T-helper 2 cell (primary cell): ENCODE data around the gene PPME1.

Source experiments
- DNase-seq, 5 experiments: peaks; one replicate each; pipeline versions ENCODE4 v3.0.0 to v3.0.0-alpha.2; 2012 to 2022

The PPME1 gene

GRCh38 chr11:74282914-74283371 is 111.9 kb downstream of the PPME1 start:
- peak in 1 of 5 experiments; percentile 53 for DNase-seq

GRCh38 chr11:74283580-74284180 is 112.6 kb downstream of the PPME1 start:
- DNase-seq: no peak

GRCh38 chr11:74284466-74284865 is 113.4 kb downstream of the PPME1 start:
- DNase-seq: no peak

GRCh38 chr11:74288161-74288560 is 117.1 kb downstream of the PPME1 start:
- DNase-seq: no peak

GRCh38 chr11:74288911-74289310 is 117.8 kb downstream of the PPME1 start:
- peak in 1 of 5 experiments; percentile 54 for DNase-seq

GRCh38 chr11:74297484-74297883 is 126.4 kb downstream of the PPME1 start:
- no peak for DNase-seq

GRCh38 chr11:74299015-74299414 is 127.9 kb downstream of the PPME1 start:
- DNase-seq: no peak
